HL-60/S4 (cell line): ENCODE results near the gene CCM2.
"Not testable (repeated sequence)": the region's sequence is repeated elsewhere in the genome, so short reads cannot be mapped to it uniquely, and the experiment has no call there.

ENCODE experiments used
- in situ Hi-C: fragments of 300-500 bp; cut with MboI; formaldehyde crosslinking; loops from 2 replicates; pipeline ENCODE4 v1.14.3; 2022; ENCODE audit warnings: low sequenced_read_pairs

CCM2 gene

GRCh38 chr7:44998153-44998871 is 1.7 kb upstream of the CCM2 start:
- in situ Hi-C loops, result no loop called here

- in situ Hi-C loops, result no loop called here
These were observed 532 bp upstream of the CCM2 start for GRCh38 chr7:44999245-45000092.

- in situ Hi-C loops, result no loop called here
These were observed 1.2 kb downstream of the CCM2 start for GRCh38 chr7:45001138-45001694.

GRCh38 chr7:45001826-45002225 is 1.8 kb downstream of the CCM2 start:
- in situ Hi-C loops, result no loop called here

GRCh38 chr7:45003789-45004188 is 3.8 kb downstream of the CCM2 start:
- in situ Hi-C loops, result no loop called here

- in situ Hi-C loops, result no loop called here
These were observed 7.1 kb downstream of the CCM2 start for GRCh38 chr7:45007106-45007505.

- in situ Hi-C loops, result no loop called here
These were observed 7.7 kb downstream of the CCM2 start for GRCh38 chr7:45007571-45008328.

- in situ Hi-C loops, result no loop called here
These were observed 13.5 kb downstream of the CCM2 start for GRCh38 chr7:45013465-45013967.

- in situ Hi-C loops, result no loop called here
These were observed 15.3 kb downstream of the CCM2 start for GRCh38 chr7:45015313-45015712.

GRCh38 chr7:45017253-45017652 is 17.3 kb downstream of the CCM2 start:
- in situ Hi-C loops, result no loop called here

GRCh38 chr7:45020915-45021314 is 20.9 kb downstream of the CCM2 start:
- in situ Hi-C loops, result no loop called here

GRCh38 chr7:45021604-45022296 is 21.7 kb downstream of the CCM2 start:
- in situ Hi-C loops, result no loop called here

GRCh38 chr7:45024126-45024744 is 24.2 kb downstream of the CCM2 start:
- in situ Hi-C loops, result no loop called here

- in situ Hi-C loops, result not testable (repeated sequence)
These were observed 25.5 kb downstream of the CCM2 start for GRCh38 chr7:45025473-45025872.

- in situ Hi-C loops, result no loop called here
These were observed 26.0 kb downstream of the CCM2 start for GRCh38 chr7:45026013-45026412.

- in situ Hi-C loops, result no loop called here
These were observed 27.2 kb downstream of the CCM2 start for GRCh38 chr7:45026984-45027773.

- in situ Hi-C loops, result no loop called here
These were observed 27.7 kb downstream of the CCM2 start for GRCh38 chr7:45027774-45028114.

- in situ Hi-C loops, result no loop called here
These were observed 28.3 kb downstream of the CCM2 start for GRCh38 chr7:45028138-45028919.
